PFSK-1 (cell line): ENCODE results near the gene MRPL27.

Source experiments
- FOXP2 ChIP-seq: optimal IDR thresholded peaks from 2 replicates; pipeline ENCODE3; 2011; ENCODE audit warnings: borderline replicate concordance, control low read depth, inconsistent platforms; ENCODE audit not compliant: insufficient read depth; ENCODE audit errors: extremely low read length, extremely low read depth
- POLR2AphosphoS5 ChIP-seq: IDR thresholded peaks from 2 replicates; pipeline ENCODE4 v1.6.1; 2012; ENCODE audit warnings: low read depth, mild to moderate bottlenecking, control low read depth, low read length, moderate library complexity
- REST ChIP-seq, 2 experiments: IDR thresholded peaks; 2 replicates each; pipeline versions ENCODE4 v1.6.1 to v1.8.0; 2011 to 2012; ENCODE audit warnings: low read depth in 2 of 2, low read length in 2 of 2, control low read depth in 1 of 2, inconsistent platforms in 1 of 2, mild to moderate bottlenecking in 1 of 2, moderate library complexity in 1 of 2; ENCODE audit not compliant: insufficient read depth in 1 of 2
- SIN3A ChIP-seq: IDR thresholded peaks from 2 replicates; pipeline ENCODE4 v1.6.1; 2012; ENCODE audit warnings: mild to moderate bottlenecking, low read length, moderate library complexity, borderline replicate concordance; ENCODE audit not compliant: insufficient read depth
- TAF1 ChIP-seq: IDR thresholded peaks from 2 replicates; pipeline ENCODE4 v1.6.1; 2012; ENCODE audit warnings: low read length, control low read depth, borderline replicate concordance; ENCODE audit not compliant: insufficient read depth

Gene MRPL27

GRCh38 chr17:50397111-50397918, 24.3 kb upstream of the MRPL27 start, which contains the start of gene LRRC59:
Gene LRRC59, minus strand, starts transcription at chr17:50397523. Its CDS starts 206 bp downstream, at chr17:50397317.
- TF ChIP-seq TAF1 (peak; percentile 92; the same call in 1 of the 2 replicates), REST (IDR thresholded peaks at IDR 0.05; ENCODE audit: insufficient read depth in 1 of 2, low read depth in 2 of 2, low read length in 2 of 2) (peak in 1 of 2 experiments; percentile 53; a peak in 2 of 4 replicates), POLR2AphosphoS5 (peak; percentile 90), SIN3A (peak; percentile 97), FOXP2 (peak; percentile 99)

- no peak for TF ChIP-seq SIN3A
- no peak for TF ChIP-seq FOXP2
- TF ChIP-seq REST (IDR thresholded peaks at IDR 0.05; ENCODE audit: insufficient read depth in 1 of 2, low read depth in 2 of 2, low read length in 2 of 2) = no peak
- no peak for TF ChIP-seq POLR2AphosphoS5
- TF ChIP-seq TAF1 = no peak
These were observed 23.5 kb upstream of the MRPL27 start for GRCh38 chr17:50396261-50397110.

DNA sequence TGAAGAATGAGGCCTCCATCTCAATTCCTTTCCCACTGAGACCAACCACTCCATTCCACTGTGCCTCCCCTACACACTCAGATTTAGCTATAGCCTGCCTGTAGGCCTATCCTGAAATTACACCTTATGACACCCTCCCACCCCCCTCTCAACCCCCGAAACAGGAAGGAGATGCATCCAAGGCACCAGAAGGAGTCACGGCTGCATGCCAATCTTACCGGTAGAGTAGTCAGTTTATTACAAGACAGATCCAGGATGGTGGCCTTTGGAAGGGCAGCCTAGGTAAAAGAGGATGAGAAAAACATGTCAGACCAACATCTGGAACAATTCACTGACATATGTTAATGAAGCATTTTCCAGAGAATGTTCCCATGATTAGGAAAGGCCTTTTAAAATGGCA, 21.7 kb upstream of the MRPL27 start:
- TF ChIP-seq REST (IDR thresholded peaks at IDR 0.05; ENCODE audit: insufficient read depth in 1 of 2, low read depth in 2 of 2, low read length in 2 of 2) = no peak

- TF ChIP-seq POLR2AphosphoS5 (no peak), TAF1 (no peak), FOXP2 (no peak), REST (IDR thresholded peaks at IDR 0.05; ENCODE audit: insufficient read depth in 1 of 2, low read depth in 2 of 2, low read length in 2 of 2) (no peak), SIN3A (no peak)
These were observed 20.7 kb upstream of the MRPL27 start for GRCh38 chr17:50393700-50394099.
